Fibroblast of lung (primary cell): ENCODE data around the gene MYBPC2. TPM values are rescaled to one million over a fixed set of nuclear protein-coding genes. Genes with fewer than 3 reads are reported as not detected.

Source experiments
- DNase-seq, 2 donors: peaks; one replicate each; pipeline versions ENCODE4 v3.0.0 to v3.0.0-alpha.2; 2010; ENCODE audit warnings: low read depth in 2 of 2
- H2AFZ ChIP-seq: 2 replicates; pipeline ENCODE4 v1.5.1; 2012; ENCODE audit warnings: low read length, control low read depth, inconsistent platforms
- H3K27ac ChIP-seq: 2 replicates; pipeline ENCODE4 v1.5.1; 2011; ENCODE audit warnings: low read length, control low read depth; ENCODE audit not compliant: insufficient read depth
- H3K27me3 ChIP-seq: 2 replicates; pipeline ENCODE4 v1.5.1; 2011; ENCODE audit warnings: mild to moderate bottlenecking, low read length; ENCODE audit not compliant: control insufficient read depth, insufficient read depth
- H3K36me3 ChIP-seq: 2 replicates; pipeline ENCODE4 v1.5.1; 2011; ENCODE audit warnings: low read length; ENCODE audit not compliant: control insufficient read depth, insufficient read depth
- H3K4me1 ChIP-seq: 2 replicates; pipeline ENCODE4 v1.5.1; 2011; ENCODE audit warnings: low read length; ENCODE audit not compliant: control insufficient read depth, insufficient read depth; ENCODE audit errors: extremely low read depth
- H3K4me2 ChIP-seq: 2 replicates; pipeline ENCODE4 v1.5.1; 2011; ENCODE audit warnings: low read length, control low read depth; ENCODE audit not compliant: insufficient read depth; ENCODE audit errors: extremely low read depth
- H3K4me3 ChIP-seq, 4 experiments: fragments of 200-600 bp in 1 of 4; sonication (generic) in 1 of 4; replicated peaks in 1 of 4; 2 replicates each; pipeline ENCODE4 v1.5.1; 2011 to 2016; ENCODE audit warnings: low read length in 4 of 4, low read depth in 3 of 4, mild to moderate bottlenecking in 3 of 4, control low read depth in 2 of 4, inconsistent platforms in 1 of 4, mixed read lengths in 1 of 4; ENCODE audit not compliant: insufficient read depth in 1 of 4; ENCODE audit errors: control extremely low read depth in 1 of 4
- H3K79me2 ChIP-seq: 2 replicates; pipeline ENCODE4 v1.5.1; 2012; ENCODE audit warnings: mild to moderate bottlenecking, low read length, inconsistent platforms; ENCODE audit not compliant: control insufficient read depth, insufficient read depth
- H3K9ac ChIP-seq: 2 replicates; pipeline ENCODE4 v1.5.1; 2011; ENCODE audit warnings: mild to moderate bottlenecking, low read length, control low read depth; ENCODE audit not compliant: insufficient read depth
- H3K9me3 ChIP-seq: 2 replicates; pipeline ENCODE4 v1.5.1; 2012; ENCODE audit warnings: low read depth, low read length; ENCODE audit not compliant: control insufficient read depth, insufficient read depth
- H4K20me1 ChIP-seq: 2 replicates; pipeline ENCODE4 v1.5.1; 2011; ENCODE audit warnings: low read length; ENCODE audit not compliant: control insufficient read depth, insufficient read depth; ENCODE audit errors: extremely low read depth
- CTCF ChIP-seq, 2 donors: IDR thresholded peaks in 1 of 2; conservative IDR thresholded peaks in 1 of 2; 1 replicate in 1 of 2; 2 replicates in 1 of 2; pipeline ENCODE4 v1.5.1; 2011 to 2012; ENCODE audit warnings: low read length in 2 of 2, control low read depth in 1 of 2, inconsistent platforms in 1 of 2, low read depth in 1 of 2, mild to moderate bottlenecking in 1 of 2
- EZH2 ChIP-seq: IDR thresholded peaks from 2 replicates; pipeline ENCODE4 v1.5.1; 2012; ENCODE audit warnings: low read length, control low read depth, mild to moderate bottlenecking; ENCODE audit errors: missing control alignments
- polyA plus RNA-seq, 2 donors: library from polyadenylated mRNA; depleted of rRNA in 1 of 2; stranded (reverse) in 1 of 2; unstranded in 1 of 2; fragments of >200 nt; gene quantifications; 2 replicates each; pipeline ENCODE4 v1.2.1, GENCODE V29; 2011 to 2012; ENCODE audit warnings: missing spikeins in 1 of 2
- total RNA-seq: library from RNA; depleted of rRNA; stranded (reverse); fragments of >200 nt; gene quantifications from 2 replicates; pipeline ENCODE4 v1.2.1, GENCODE V29; 2014

Gene MYBPC2
- total and polyA plus RNA-seq, 2 donors (not counting 1 experiment from before 2014, with no cell fraction given) = under 0.01 TPM; not detected in 1

- Histone ChIP-seq H2AFZ (no peak overlapping the region), H3K9me3 (no peaks in the 10 kb centered on the region), H3K27ac (no peak overlapping the region), H3K27me3 (no peaks in the 10 kb centered on the region), H3K4me2 (no peak overlapping the region), H3K4me1 (no peaks in the 10 kb centered on the region), H3K4me3 (no peak overlapping the region), H3K9ac (no peak overlapping the region), H3K79me2 (peaks cover 8% of the 10 kb centered on the region), H4K20me1 (no peaks in the 10 kb centered on the region), H3K36me3 (peaks cover 4% of the 10 kb centered on the region)
- DNase-seq = no peak
- TF ChIP-seq EZH2 (no peak), CTCF (conservative IDR thresholded peaks at IDR 0.05 in 1 of 2, IDR thresholded peaks at IDR 0.05 in 1 of 2; ENCODE audit: low read depth in 1 of 2, low read length in 2 of 2) (no peak)
Measured at GRCh38 chr19:50475101-50475568, 42.4 kb downstream of the MYBPC2 start.

DNA sequence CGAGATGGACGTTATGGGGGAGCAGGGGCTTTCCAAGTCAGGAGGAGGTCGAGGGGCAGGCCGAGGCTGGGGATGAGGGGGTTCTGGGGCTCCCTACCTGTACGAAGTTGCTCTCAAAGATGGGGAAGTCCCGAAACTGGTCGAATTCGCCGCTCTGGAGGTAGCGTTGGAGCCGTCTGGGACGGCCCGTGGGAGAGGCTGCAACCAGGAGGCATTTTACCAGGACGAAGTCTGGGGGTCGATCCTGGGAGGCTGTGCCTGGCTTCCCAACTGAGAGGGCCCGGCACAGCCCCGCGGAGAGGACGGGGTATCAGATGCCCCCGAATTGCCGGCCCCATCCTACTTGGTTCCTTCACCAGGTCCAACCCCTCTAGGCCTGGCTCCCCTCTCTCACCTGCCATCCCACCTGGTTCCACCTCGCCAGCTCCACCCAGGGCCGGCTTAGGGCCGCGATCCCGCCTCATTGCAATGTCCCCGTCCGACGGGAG is 43.1 kb downstream of the MYBPC2 start:
- TF ChIP-seq EZH2 (no peak), CTCF (conservative IDR thresholded peaks at IDR 0.05 in 1 of 2, IDR thresholded peaks at IDR 0.05 in 1 of 2; ENCODE audit: low read depth in 1 of 2, low read length in 2 of 2) (no peak)
- no peak overlapping the region for H3K4me2 ChIP-seq
- no peak overlapping the region for H2AFZ ChIP-seq
- no peaks in the 10 kb centered on the region for H3K9me3 ChIP-seq
- no peak overlapping the region for H3K9ac ChIP-seq
- no peak overlapping the region for H3K27ac ChIP-seq
- no peaks in the 10 kb centered on the region for H3K4me1 ChIP-seq
- no peaks in the 10 kb centered on the region for H4K20me1 ChIP-seq
- DNase-seq = no peak
- peaks cover 5% of the 10 kb centered on the region for H3K36me3 ChIP-seq
- H3K27me3 ChIP-seq = no peaks in the 10 kb centered on the region
- H3K79me2 ChIP-seq = peaks cover 8% of the 10 kb centered on the region
- H3K4me3 ChIP-seq = peak overlapping the region in 1 of 4 experiments; percentile 96

DNA sequence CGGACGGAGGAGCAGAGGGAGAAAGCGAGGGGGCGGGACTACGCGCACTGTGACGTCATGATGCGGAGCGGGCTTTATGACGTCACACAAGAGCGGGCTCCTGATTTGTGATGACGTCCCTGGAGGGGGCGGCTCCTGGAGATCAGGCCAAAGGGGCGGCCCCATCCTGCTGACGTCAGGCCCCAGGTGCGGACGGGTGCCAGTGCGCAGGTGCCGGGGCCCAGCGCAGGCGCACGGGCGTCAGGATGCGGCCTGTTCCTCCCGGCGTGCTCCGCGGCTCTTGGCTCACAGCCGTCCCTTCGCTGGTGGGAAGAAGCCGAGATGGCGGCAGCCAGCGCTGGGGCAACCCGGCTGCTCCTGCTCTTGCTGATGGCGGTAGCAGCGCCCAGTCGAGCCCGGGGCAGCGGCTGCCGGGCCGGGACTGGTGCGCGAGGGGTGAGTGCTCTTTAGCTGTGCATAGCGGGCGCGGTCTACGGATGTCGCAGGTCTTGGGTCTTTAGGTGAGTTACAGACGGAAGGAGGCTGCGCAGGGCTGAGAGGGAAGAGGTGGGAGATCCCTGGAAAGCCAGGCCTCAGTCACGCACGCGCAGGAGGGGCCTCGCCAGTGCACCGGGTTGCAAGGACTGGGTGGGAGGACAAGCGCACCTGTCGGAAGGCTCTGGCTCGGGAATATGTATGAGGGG is 43.7 kb downstream of the MYBPC2 start, which contains the start of the genes EMC10 and GARIN5A:
EMC10 (plus strand) TSS at position 284 of the 683 bp plus-strand sequence; CDS start at position 322, 38 bp downstream.
GARIN5A (minus strand) TSS at position 625 of the 683 bp plus-strand sequence; CDS start at position 165, 460 bp downstream.
- H3K4me3 ChIP-seq = peak within 1 kb of the TSS; percentile 74 to 96 (median 92)
- H3K27ac ChIP-seq = peak within 1 kb of the TSS; percentile 63
- peaks cover 7% of the 10 kb centered on the region for H3K36me3 ChIP-seq
- no peaks in the 10 kb centered on the region for H4K20me1 ChIP-seq
- peak within 1 kb of the TSS; percentile 96 for H2AFZ ChIP-seq
- peak; percentile 90 to 95 for DNase-seq
- H3K9ac ChIP-seq = peak within 1 kb of the TSS; percentile 89
- no peaks in the 10 kb centered on the region for H3K4me1 ChIP-seq
- peaks cover 8% of the 10 kb centered on the region for H3K79me2 ChIP-seq
- H3K27me3 ChIP-seq = no peaks in the 10 kb centered on the region
- peak within 1 kb of the TSS; percentile 69 for H3K4me2 ChIP-seq
- H3K9me3 ChIP-seq = no peaks in the 10 kb centered on the region
- TF ChIP-seq CTCF (conservative IDR thresholded peaks at IDR 0.05 in 1 of 2, IDR thresholded peaks at IDR 0.05 in 1 of 2; ENCODE audit: low read depth in 1 of 2, low read length in 2 of 2) (no peak), EZH2 (no peak)
